Fibroblast of the conjunctiva (primary cell): ENCODE data around the gene MCF2L.
"Not testable (repeated sequence)": the region's sequence is repeated elsewhere in the genome, so short reads cannot be mapped to it uniquely, and the experiment has no call there.

ENCODE experiments used
- DNase-seq: peaks from one replicate; pipeline ENCODE4 v3.0.0-alpha.2; 2010; ENCODE audit warnings: low read depth

The MCF2L gene

DNA sequence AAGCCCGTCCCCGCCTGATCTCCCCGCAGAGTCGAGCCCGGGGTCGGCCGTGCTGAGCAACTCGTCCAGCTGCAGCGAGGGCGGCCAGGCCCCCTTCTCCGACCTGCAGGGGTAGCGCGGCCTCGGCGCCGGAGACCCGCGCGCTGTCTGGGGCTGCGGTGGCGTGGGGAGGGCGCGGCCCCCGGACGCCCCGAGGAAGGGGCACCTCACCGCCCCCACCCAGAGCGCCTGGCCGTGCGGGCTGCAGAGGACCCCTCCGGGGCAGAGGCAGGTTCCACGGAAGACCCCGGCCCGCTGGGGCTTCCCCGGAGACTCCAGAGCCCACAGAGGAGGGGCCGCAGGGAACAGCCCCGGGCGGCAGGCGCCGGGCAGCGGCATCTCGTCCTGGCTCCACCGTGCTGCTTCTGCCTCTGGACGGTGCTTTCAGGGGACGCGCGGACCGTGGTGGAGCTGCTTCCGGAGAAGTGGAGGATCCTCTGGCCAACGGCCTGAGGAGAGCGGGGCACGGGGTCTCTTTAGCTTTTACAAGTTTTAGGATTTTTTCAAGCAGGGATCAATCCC lies 127.8 kb downstream of the MCF2L start:
- DNase-seq, result no peak

DNA sequence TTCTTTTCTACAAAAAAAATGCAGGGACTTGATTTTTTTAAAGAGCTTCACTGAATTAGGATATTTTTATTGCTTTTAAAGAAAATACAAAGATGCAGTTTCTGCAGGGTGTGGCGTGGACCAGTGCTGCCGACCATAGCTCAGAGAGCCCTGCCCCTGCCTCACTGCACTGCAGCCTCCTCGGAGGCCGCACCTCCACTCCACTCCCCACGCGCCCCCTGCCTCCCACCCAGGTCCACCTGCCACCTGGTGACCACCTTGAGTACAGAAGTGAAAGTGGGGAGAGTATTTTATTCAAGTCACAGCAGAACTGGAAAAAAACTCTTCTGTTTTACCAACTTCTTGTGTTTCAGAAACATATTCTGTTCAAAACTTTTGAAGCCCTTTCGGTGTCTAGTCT lies 128.6 kb downstream of the MCF2L start:
- DNase-seq, result no peak

DNA sequence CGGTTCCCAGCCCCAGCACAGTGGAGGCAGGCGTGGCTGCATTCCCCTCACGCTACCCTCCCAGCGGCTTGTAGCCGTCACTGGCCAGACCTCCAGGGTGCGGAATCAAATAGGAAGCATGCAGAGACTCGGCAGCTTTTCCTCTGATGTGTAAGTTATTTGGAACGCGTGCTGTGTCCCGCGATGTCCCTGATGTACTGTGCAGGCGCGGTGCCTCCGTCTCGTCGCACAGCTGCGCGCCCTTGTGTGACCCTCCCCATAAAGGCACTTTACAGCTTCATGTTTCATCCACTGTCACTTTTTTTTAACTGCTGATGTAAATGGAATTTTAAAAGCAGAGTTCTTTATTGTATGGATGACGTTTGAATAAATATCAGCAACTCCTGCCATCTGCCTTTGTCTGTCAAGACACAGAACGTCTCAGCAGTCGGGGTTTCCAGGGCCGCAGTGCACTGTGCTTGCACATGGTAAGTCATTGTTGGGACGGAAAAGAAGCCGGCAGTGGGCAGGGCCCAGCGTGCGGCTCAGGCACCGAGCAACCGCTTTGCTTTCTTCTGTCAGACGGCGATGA lies 129.2 kb downstream of the MCF2L start:
- no peak for DNase-seq

DNA sequence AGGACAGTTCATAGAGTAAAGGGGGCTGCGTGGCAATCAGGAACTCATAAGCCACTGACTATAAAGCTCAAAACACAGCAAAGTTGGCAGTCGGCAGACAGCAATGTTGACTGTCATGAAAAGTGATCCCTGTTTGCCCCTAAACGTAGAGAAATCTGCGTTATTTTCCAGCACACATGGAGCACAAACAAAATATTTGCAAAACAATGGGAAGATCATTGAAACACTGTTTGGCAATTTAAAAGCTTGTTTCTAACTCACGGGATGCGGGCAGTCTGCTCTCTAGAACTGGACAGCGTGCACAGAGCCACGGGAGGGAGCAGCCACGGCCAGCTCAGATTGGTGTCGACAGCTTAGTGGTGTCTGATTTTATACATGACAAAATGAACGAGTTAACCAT lies 130.1 kb downstream of the MCF2L start:
- no peak for DNase-seq

DNA sequence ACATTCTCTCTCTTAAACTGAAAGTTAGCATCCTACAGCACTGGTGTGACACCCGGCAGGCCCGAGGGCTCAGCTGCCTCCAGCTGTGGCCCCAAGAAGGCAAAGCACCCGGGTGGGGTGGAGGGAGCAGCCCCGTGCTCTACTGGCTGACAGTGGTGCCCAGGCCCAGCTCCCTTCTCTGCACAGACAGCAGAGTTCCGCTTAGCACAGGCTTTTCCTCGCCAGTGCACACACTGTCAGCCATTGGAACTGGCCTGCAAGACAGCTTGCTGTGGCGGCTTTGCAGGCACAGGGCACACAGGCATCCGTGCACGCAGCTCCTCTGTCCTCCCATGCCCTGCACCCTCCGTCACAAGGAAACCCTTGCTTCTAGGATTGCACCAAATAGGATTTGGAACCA lies 133.3 kb downstream of the MCF2L start:
- not testable (repeated sequence) for DNase-seq

DNA sequence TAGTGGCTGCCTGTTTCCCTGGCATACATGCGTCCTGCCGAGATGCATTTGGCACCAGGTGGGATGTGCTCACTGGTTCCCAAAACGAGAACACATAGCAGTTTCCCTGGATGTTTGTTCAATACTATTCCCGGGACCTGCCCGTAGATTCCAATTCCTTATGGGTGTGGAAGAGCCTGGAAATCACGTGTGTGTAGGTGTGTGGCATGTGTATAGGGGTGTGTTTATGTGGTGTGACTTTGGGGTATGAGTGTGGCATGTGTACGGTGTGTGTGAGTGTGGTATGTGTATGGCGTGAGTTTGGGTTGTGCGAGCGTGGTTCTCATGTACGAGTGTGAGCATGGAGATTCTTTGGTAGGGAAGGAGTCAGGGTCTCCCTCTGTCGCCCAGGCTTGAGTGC lies 133.7 kb downstream of the MCF2L start:
- DNase-seq, result no peak

DNA sequence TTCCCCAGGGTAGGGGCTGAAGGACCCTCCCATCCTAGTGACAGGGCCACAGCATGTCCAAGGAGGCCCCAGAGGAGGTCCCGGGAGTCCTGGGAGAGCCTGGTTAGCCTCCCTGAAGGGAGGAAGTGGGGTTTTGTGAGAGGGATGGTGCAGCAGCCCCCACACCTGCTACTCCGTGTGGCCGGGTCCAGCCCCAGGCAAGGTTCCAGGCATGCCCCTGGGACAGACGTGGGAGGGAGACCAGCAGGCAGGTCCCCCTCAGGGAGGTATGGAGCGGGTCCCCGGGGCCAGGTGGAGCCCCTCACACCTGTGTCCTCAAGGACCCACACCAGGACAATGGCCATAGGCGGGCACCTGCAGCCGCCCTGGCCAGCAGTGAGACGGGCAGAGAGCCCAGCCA lies 134.6 kb downstream of the MCF2L start:
- DNase-seq, result no peak

DNA sequence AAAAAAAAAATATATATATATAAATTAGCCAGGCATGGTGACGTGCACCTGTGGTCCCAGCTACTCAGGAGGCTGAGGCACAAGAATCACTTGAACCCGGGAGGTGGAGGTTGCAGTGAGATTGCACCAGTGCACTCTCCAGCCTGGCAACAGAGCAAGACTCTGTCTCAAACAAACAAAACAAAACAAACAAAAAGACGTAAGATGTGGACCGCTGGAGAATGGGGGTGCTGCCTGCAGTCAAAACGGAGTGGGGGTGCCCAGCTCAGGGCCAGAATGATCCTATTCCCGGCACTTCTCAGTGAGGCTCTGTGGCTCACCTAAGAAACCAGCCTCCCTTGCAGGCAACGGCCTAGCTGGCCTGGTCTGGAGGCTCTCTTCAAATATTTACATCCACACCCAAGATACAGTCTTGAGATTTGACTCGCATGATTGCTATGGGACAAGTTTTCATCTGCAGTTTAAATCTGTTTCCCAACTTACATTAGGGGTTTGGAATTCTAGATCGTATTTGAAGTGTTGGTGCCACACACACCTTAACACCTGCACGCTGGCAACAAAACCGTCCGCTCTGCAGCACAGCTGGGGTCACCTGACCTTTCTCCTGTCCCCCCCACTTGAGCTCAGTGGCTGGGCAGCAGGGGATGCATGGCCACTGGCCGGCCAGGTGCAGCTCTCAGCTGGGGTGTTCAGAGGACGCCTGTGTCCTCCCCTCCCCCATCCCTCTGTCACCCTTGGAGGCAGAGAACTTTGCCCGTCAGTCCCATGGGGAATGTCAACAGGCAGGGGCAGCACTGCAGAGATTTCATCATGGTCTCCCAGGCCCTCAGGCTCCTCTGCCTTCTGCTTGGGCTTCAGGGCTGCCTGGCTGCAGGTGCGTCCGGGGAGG lies 136.3 kb downstream of the MCF2L start, which contains the start of gene F7:
TSS of gene F7 (plus strand) at position 760 of the 889 bp plus-strand sequence. CDS start at position 811, 51 bp downstream.
- DNase-seq, result no peak

DNA sequence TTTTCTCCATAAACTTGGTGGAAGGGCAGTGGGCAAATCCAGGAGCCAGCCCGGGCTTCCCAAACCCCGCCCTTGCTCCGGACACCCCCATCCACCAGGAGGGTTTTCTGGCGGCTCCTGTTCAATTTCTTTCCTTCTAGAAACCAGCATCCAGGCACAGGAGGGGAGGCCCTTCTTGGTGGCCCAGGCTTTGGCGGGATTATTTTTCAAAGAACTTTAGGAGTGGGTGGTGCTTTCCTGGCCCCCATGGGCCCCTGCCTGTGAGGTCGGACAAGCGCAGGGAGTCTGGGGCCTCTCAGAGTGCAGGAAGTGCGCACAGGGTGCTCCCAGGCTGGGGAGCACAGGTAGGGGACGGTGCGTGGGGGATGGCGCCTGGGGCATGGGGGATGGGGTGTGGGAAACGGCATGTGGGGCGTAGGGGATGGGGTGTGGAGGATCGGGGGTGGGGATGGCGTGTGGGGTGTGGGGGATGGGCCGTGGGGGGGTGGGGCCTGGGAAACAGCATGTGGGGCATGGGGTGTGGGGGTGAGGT lies 137.0 kb downstream of the MCF2L start:
- DNase-seq, result no peak

DNA sequence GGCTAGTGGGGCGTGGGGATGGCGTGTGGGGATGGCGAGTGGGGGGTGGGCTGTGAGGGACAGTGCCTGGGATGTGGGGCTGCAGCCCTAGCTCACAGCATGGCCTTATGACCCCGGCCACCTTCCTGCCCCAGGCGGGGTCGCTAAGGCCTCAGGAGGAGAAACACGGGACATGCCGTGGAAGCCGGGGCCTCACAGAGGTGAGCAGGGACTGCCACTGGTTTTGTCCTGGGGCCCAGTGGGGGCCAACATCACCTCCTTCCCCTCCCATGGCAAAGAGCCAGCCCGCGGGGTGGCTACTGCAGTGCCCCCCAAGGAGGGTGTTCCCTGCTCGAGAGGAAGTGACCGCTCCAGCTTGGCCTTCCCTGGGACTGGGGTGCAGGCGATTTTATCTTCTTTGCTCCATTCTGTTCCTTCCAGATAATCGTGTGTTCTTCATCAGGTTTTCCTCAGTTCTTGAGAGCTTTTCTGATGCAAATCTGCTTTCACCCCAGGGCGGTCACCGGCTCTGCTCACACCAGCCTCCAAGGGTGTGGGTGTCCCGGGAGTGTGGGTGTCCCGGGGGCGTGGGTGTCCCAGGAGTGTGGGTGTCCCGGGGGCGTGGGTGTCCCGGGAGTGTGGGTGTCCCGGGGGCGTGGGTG lies 137.8 kb downstream of the MCF2L start:
- DNase-seq, result no peak

DNA sequence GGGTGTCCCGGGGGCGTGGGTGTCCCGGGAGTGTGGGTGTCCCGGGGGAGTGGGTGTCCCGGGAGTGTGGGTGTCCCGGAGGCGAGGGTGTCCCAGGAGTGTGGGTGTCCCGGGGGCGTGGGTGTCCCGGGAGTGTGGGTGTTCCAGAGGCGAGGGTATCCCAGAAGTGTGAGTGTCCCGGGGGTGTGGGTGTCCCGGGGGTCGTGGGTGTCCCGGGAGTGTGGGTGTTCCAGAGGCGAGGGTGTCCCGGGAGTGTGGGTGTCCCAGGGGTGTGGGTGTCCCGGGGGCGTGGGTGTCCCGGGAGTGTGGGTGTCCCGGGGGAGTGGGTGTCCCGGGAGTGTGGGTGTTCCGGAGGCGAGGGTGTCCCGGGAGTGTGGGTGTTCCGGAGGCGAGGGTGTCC lies 139.5 kb downstream of the MCF2L start:
- not testable (repeated sequence) for DNase-seq

DNA sequence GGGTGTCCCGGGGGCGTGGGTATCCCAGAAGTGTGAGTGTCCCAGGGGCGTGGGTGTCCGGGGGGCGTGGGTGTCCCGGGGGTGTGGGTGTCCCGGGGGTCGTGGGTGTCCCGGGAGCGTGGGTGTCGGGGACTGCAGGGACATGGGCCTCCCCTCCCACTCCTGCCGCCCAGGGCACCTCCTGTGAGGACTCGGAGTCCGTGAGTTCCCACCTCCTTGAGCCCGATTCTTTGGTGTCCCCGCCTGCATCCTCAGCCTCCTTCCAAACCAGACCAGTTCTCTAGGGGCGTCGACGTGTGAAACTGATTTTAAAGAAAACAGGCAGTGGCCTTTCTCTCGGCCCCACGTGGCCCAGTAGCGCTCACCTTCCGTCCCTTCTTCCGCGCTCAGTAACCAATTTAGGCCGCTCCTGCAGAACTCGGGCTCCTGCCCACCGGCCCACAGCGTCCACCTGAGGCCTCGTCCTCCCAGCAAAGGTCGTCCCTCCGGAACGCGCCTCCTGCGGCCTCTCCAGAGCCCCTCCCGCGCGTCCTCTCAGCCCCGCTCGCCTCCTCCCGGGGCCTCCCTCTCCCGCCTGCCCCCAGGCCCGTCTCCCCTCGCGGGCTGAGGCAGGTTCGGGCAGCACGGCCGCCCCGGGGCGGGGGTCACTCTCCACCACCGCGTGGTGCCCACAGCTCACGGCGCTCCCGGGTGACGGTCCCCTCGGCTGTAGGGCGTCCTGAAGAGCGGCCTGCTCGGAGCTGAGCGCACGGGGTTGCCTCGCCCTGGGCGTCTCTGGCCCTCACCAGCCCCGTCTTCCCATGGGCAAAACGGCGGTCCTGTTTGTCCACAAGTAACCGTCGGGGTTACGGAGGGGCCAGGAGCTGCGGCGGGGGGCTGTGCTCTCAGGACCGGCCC lies 140.4 kb downstream of the MCF2L start:
- DNase-seq, result no peak

DNA sequence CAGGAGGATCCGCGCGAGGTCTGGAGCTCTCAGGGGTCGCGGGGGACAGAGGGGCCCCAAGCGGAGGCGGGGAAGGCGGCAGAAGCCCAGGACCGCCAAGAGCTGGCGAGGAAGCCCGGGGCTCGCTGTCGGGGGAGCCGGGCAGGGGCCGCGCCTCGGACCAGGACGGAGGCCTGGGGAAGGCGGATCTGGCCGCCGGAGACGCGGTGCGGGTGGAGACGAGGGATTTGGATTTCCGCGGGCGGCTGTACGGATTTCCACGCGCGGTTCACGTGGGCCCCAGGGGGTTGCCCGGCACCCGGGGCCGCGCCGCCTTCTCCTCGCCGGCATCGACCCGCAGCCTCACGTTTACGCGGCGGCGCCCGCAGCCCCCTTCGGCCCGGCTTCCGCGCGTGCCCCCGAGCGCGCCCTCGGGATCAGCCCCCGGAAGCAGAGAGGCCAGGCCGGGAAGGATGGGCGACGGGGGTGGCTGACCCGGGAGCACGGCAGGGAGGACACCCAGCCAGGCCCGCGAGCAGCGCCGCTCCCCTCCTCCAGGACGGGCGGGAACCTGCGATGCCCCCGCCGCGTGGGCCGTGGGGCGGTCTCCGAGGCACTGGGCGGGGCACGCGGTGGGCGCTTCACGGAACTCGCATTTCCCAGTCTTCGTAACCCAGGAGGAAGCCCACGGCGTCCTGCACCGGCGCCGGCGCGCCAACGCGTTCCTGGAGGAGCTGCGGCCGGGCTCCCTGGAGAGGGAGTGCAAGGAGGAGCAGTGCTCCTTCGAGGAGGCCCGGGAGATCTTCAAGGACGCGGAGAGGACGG lies 141.2 kb downstream of the MCF2L start:
- DNase-seq, result no peak

DNA sequence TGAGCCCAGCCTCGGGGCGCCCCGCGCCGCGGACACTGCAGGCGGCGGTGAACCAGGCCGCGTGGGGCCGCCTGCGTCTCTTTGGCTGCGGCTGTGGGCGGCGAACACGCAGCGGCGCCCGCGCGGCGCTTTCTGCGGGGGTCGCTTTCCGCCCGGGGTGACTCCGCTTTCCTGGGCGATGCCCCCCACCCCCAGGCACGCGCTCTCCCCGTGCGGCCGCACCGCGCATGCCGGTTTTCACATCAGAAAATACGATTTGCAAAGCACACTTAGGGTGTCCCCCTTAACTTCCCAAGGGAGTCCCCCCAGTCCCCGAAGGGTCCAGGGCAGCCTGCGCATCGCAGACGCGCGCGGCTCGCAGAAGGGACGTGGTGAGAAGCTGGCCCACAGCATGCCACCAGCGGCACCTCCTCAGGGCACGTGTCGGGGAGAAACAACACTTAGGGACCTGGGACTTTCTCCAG lies 141.9 kb downstream of the MCF2L start:
- DNase-seq, result no peak

DNA sequence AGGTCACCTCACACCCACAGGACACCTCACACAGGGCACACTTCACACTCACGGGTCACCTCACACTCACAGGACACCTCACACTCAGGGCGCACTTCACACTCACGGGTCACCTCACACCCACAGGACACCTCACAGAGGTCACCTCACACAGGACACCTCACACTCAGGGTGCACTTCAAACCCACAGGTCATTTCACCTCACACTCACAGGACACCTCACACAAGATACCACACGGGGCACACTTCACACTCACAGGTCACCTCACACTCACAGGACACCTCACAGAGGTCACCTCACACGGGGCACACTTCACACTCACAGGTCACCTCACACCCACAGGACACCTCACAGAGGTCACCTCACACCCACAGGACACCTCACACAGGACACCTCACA lies 142.8 kb downstream of the MCF2L start:
- not testable (repeated sequence) for DNase-seq

DNA sequence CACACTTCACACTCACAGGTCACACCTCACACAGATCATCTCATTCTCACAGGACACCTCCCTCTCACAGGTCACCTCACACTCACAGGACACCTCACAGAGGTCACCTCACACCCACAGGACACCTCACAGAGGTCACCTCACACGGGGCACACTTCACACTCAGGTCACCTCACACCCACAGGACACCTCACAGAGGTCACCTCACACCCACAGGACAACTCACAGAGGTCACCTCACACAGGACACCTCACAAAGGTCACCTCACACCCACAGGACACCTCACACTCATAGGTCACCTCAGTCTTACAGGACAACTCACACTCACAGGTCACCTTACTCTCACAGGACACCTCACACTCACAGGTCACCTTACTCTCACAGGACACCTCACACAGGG lies 143.5 kb downstream of the MCF2L start:
- not testable (repeated sequence) for DNase-seq

DNA sequence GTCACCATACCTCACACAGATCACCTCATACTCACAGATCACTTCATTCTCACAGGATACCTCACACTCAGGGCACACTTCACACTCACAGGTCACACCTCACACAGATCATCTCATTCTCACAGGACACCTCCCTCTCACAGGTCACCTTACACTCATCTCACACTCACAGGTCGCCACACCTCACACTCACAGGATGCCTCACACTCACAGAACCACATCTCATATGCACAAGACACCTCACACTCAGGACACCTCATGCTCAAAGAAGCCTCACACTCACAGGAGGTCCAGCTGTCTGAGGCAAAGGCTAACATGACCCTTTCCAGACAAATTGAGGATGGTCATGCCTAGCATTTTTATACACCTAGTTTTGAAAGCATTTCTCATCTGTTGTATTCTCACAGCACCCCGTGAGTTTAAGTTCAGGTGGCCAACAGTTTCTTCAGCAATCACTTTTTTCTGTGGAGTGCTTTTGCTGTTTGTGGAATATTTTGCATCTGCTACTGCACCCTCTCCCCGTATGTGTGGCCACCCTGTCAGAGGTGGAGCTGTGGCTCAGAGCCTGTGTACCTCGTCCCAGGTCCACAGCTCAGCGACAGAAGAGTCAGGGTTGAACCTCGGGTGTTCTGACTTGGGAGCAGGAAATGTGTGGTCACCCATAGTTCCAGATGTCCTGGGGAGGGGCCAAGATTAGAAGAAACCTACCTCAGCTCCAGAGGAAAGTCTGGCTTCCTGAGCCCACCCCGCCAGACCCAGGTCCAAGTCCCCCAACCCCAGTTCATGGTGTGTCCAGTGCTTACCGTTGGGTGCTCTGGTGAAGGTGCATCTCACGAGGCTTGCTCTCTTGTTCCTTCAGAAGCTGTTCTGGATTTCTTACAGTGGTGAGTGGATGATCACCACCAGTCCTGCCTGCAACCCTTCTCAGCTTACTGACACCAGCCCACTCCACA lies 144.2 kb downstream of the MCF2L start:
- no peak for DNase-seq

DNA sequence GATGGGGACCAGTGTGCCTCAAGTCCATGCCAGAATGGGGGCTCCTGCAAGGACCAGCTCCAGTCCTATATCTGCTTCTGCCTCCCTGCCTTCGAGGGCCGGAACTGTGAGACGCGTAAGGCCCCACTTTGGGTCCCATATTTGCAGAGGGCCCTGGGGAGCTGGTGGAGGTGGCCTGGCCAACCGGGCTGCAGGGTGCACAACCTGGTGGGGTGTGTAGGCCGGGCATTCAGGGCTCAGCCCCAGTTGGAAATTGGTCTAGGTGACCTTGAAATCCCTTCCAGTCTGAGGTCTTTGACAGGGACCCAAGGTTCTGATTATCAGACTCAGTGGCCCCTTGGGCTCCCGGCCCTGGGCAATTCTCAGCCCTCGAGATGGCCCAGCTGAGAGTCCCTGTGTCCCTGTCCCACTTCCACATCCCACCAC lies 144.8 kb downstream of the MCF2L start:
- no peak for DNase-seq
